GM13977 (cell line): Measurements from ENCODE around the gene GPR82.

Experiments
- DNase-seq: peaks from one replicate; pipeline ENCODE4 v3.0.0; 2012; ENCODE audit warnings: low spot score
- in situ Hi-C: fragments of 300-500 bp; cut with MboI; formaldehyde crosslinking; loops from one replicate; pipeline ENCODE4 v1.12.0; 2022; ENCODE audit warnings: low sequenced_read_pairs, low pct_unique_long_range_greater_than_20kb, mixed read lengths, inconsistent platforms; ENCODE audit not compliant: unreplicated experiment
- TF ChIP-seq, protein P1 (sequence below): IDR thresholded peaks from 2 replicates; pipeline ENCODE4 v1.5.1; 2012; ENCODE audit warnings: mild to moderate bottlenecking, control low read depth; ENCODE audit not compliant: insufficient read depth; ENCODE audit errors: extremely low read depth, missing control alignments

Gene GPR82

DNA sequence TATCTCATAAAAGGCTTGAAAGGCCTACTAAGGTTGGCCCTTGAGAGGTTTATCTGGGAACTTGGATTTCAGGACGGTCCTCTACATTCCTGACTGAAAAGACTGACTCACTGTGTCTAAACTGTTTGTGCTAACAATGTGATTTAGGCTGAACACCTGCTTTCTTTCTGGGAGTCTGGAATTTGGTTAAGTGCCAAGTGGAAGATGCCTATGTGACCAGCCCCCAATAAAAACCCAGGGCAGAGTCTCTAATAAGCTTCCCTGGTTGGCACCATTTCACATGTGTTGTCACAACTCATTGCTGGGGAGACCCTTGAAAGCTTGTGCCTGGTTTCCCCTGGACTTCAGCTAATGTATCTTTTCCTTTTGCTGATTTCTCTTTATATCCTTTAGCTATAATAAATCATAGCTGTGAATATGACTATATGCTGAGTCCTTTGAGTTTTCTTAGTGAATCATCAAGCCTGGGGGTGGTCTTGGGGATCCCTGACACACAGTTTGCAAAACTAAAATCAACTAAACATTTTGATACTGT is 55.1 kb downstream of the GPR82 start:
- no peak for DNase-seq
- in situ Hi-C loops: loop anchor here (25.0 kb wide), 4 partner anchors 1208 to 1983 kb away; no protein-coding TSS in a partner anchor
- TF ChIP-seq, protein P1, sequence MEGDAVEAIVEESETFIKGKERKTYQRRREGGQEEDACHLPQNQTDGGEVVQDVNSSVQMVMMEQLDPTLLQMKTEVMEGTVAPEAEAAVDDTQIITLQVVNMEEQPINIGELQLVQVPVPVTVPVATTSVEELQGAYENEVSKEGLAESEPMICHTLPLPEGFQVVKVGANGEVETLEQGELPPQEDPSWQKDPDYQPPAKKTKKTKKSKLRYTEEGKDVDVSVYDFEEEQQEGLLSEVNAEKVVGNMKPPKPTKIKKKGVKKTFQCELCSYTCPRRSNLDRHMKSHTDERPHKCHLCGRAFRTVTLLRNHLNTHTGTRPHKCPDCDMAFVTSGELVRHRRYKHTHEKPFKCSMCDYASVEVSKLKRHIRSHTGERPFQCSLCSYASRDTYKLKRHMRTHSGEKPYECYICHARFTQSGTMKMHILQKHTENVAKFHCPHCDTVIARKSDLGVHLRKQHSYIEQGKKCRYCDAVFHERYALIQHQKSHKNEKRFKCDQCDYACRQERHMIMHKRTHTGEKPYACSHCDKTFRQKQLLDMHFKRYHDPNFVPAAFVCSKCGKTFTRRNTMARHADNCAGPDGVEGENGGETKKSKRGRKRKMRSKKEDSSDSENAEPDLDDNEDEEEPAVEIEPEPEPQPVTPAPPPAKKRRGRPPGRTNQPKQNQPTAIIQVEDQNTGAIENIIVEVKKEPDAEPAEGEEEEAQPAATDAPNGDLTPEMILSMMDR: no peak
